Iris pigment epithelial cell (primary cell): ENCODE data around the gene HPD.

Source experiments
- DNase-seq: peaks from one replicate; pipeline ENCODE4 v3.0.0-alpha.2; 2011; ENCODE audit warnings: low read depth

The HPD gene

GRCh38 chr12:121828306-121828705, 30.4 kb downstream of the HPD start:
- DNase-seq = no peak

DNA sequence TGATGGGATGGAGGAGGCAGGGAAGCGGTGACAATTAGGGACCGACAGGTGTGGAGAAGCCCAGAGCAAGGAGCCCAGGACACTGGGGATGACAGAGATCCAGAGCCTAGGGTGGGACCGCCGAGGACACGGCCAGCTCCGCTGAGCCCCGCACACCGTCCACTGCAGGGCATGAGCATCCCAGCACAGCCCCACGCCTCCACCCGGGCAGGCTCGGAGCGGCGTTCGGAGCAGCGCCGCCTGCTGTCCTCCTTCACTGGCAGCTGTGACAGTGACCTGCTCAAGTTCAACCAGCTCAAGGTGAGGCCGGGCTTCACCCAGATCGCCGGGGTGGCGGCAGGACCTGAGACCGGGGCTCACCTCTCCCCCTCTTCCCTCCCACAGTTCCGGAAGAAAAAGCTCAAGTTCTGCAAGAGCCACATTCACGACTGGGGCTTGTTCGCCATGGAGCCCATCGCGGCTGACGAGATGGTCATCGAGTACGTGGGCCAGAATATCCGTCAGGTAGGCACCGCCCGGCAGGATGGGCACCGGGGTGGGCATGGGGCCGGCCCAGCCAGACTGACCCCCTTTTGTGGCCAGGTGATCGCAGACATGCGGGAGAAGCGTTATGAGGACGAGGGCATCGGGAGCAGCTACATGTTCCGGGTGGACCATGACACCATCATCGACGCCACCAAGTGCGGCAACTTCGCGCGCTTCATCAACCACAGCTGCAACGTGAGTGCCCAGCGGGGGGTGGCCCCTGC, 31.1 kb downstream of the HPD start:
- no peak for DNase-seq

GRCh38 chr12:121826318-121827150, 32.1 kb downstream of the HPD start:
- DNase-seq = no peak

DNA sequence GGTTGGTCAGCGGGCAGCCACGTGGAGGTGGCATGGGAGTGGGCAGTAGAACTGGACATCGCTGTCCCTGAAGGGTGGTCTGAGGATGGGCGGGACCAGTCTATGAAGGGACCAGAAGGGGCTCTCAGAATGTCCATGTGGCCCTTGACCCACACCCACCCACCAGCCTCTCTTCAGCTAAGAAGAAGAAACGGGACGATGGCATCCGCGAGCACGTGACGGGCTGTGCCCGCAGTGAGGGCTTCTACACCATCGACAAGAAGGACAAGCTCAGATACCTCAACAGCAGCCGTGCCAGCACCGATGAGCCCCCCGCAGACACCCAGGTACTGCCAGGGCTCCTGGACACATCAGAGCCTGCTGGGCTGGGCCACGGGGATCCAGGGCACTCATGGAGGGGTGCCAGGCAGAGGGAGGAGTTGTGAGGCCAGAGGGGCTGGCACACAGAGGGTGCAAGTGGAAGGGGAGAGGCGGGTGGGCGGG, 33.6 kb downstream of the HPD start:
- no peak for DNase-seq

DNA sequence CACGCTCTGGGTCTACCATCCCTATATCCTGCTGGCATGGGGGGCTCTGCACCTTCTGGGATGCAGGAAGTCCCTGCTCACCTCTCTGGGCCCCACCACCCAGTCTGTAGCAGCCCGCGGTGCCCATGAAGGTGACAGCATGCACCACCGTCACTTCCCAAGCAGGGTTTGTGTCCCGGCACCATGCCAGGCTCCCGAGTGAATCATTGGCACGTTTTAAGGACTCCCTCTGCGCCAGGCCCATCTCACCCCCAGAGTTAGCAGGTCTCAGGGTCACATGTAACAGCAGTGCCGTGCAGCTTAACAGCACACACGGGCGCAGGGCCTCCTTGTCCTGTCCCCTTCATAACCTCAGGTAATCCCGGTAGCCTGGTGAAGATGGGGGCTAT, 34.9 kb downstream of the HPD start:
- DNase-seq = no peak

DNA sequence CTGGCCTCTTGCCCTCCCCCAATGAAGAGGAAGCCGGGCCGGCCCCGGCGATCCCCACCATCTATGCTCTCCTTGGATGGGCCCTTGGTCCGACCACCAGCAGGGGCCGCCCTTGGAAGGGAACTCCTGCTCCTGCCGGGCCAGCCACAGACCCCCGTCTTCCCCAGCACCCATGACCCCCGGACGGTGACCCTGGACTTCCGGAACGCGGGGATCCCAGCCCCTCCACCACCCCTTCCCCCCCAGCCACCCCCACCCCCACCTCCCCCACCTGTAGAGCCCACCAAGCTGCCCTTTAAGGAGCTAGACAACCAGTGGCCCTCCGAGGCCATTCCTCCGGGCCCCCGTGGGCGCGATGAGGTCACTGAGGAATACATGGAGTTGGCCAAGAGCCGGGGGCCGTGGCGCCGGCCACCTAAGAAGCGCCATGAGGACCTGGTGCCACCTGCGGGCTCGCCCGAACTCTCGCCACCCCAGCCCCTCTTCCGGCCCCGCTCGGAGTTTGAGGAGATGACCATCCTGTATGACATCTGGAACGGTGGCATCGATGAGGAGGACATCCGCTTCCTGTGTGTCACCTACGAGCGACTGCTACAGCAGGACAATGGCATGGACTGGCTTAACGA, 35.4 kb downstream of the HPD start:
- DNase-seq = no peak

DNA sequence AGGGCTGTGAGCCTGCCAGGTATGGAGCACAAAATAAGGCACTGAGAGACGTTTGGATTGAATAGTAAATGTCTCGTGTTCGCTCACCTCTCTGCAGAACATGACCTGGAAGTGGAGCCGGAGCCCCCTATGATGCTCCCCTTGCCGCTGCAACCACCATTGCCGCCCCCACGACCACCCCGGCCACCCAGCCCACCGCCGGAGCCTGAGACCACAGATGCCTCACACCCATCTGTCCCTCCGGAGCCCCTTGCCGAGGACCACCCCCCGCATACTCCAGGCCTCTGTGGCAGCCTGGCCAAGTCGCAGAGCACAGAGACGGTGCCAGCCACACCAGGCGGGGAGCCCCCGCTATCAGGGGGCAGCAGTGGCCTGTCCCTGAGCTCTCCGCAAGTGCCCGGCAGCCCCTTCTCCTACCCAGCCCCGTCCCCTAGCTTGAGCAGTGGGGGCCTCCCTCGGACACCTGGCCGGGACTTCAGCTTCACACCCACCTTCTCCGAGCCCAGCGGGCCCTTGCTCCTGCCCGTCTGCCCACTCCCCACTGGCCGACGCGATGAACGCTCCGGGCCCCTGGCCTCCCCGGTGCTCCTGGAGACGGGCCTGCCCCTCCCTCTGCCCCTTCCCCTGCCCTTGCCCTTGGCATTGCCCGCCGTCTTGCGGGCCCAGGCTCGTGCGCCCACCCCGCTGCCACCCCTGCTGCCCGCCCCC, 36.1 kb downstream of the HPD start:
- DNase-seq = no peak

GRCh38 chr12:121820056-121820455, 38.6 kb downstream of the HPD start:
- no peak for DNase-seq

- no peak for DNase-seq
Measured at GRCh38 chr12:121819212-121819949, 39.3 kb downstream of the HPD start.

- no peak for DNase-seq
Measured at GRCh38 chr12:121817648-121818043, 41.0 kb downstream of the HPD start.

- no peak for DNase-seq
Measured at GRCh38 chr12:121816925-121817647, 41.6 kb downstream of the HPD start.

DNA sequence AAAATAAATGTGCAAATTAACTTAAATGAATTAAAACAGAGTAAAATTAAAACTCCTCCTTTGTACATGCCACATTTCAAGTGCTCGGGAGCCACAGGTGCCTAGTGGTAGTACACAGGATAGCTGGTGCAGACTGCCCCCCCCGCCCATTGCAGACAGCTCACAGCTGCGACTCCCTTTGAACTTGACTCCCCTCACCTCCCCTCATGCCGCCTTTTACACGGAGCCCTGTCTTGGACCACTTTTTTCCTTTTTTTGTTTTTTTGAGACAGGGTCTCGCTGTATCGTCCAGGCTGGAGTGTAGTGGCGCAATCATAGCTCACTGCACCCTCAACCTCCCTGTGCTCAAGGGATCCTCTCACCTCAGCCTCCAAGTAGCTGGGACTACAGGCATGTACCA, 43.4 kb downstream of the HPD start:
- DNase-seq = no peak

DNA sequence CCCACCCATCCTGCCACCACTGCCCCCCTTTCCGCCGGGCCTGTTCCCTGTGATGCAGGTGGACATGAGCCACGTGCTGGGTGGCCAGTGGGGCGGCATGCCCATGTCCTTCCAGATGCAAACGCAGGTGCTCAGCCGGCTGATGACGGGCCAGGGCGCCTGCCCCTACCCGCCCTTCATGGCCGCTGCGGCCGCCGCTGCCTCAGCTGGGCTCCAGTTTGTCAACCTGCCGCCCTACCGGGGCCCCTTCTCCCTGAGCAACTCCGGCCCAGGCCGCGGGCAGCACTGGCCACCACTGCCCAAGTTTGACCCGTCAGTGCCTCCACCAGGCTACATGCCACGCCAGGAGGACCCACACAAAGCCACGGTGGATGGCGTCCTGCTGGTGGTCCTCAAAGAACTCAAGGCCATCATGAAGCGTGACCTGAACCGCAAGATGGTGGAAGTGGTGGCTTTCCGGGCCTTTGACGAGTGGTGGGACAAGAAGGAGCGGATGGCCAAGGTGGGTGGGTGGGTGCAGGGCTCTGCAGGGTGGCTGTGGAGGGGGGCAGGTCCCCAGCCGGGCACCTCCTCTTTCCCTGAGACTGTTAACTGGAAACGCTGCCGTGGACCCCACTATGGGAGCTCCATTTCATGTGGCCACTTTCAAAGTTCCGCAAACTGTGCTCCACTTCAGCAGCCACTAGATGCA, 44.1 kb downstream of the HPD start:
- no peak for DNase-seq

GRCh38 chr12:121813951-121814350, 44.7 kb downstream of the HPD start:
- DNase-seq = no peak

GRCh38 chr12:121812921-121813896, 45.5 kb downstream of the HPD start:
- DNase-seq = no peak

DNA sequence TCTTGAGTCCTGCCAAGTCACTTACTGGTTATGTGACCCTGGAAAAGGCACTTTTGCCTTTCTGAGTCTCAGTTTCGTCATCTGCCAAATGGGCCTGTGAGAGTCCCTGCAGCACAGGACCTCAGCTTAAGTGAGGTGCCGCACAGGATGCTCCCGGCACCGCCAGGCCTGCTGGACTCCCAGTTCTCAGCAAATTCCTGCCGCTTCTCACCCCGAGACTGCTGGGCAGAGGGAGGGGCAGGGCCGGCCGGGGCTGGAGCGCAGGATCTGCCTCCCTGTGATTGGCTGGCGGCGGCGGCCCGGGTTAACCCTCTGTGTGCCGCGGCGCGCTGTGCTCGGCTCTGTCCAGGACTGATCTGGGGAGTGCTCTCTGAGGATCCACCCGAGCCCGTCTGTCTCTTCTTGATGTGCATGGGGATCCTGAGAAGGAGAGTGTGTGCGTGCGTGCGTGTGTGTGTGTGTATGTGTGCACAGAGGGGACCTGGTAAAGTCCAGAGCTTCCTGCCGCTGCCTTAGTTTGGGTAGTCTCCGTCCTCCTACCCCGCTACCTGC, 46.3 kb downstream of the HPD start:
- DNase-seq = peak; percentile 83

GRCh38 chr12:121811434-121812319, 47.0 kb downstream of the HPD start:
- DNase-seq = peak; percentile 50
